ENCODE data around the gene TTC31.

TTC31 gene

DNA sequence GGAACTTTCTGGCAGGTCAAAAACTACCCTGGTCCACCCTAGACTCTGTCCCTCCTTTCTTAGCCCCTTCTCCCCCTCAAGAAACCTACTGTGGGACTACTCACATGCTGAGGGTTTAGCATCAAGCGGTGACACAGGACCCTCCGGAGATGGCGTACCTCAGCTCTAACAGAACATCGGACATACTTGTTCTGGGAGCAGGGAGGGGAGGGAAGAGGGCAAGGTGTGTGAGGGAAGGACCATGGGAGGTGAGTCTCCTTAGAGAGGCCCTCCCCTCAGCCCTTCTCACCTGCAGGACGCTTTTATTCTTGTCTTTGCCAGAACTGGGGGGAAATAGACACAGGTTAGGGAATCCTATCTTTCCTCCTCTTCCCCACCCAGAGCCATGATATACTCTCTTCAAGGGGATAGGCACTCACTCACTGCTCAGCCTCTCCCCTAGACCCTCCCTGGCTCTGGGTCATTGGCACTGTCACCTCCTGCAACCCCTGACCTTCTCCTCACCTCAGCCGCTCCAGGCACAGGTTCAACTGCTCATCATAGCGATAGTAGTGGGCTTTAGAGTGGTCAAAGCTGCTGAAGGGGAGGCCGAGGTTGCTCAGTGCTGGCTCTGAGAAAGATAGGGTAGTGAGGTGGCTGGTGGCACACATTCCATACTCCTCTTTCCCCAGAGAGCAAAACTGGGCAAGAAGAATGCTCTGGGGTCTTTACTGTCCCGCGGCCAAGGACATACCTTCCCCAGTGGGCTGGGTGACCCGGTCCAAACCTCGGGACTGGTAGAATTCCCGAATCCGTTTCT, 22.8 kb downstream of the TTC31 start:
- DNase-seq, result no peak

DNA sequence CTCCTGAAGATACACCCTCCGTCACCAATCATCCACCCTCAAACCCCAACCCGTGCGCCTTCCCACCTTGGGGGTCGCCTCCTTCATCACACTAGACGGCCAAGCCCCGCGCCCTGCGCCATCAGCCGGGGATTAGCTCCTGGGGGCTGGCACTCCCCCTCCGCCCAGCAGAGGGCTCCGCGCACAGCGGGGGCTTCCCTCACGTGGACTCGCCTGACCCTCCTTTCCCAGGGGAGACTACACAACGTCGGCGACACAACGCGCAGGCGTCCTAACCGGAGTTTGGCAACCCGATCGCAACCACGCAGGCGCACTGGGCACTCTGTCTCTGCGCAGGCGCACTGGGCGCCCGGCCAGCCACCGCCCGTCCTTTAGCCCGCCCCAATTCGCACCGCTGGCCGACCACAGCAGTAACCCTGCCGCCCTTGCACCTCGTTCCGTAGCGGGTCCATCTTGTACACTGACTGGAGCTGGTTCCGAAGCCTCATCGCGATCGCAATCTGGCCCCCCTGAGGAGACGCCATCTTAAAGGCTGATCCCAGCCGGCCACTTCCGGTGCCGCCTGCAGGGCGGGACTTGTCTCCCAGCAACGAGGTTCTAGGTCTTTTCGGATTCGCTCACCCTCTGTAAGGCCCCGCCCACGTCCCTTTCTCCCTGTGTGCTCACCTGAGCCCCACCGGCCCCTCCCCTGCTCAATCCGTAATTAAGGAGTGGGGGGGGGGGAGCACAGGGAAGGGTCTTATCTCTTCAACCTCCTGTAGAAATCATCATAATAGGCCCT, 24.5 kb downstream of the TTC31 start, which contains the start of gene PCGF1:
Gene PCGF1 (minus strand): TSS at position 551 of the 781 bp plus-strand sequence. CDS start 27 bp downstream, at position 524.
- peak; percentile 99 for DNase-seq

DNA sequence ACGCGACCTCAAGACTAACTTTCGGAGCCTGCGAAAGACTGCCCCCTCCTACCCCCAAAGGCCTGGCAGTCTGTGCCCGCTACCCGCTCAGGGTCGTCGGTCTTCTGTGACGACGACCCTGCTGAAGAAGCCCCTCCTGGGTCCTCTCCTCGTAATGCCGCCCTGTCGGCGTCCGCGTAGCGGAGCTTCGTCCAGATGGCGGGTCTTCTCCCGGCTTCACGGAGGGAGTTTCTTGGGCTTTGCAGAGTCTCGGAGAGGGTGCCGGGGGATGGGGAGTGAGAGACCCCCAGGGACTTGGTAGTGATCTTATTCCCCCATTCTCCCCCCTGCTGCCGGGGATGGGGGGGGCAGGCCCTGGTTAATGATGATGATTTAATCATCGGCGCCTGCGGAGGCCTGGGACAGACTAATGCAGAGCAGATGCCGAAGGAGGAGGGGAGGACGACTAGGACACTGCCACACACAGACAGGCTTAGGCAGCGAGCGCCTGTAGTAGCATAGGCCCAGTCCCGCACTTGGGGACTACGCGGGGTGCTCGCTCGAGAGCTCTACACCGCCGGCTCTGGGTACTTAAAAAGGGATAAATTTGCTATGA, 25.1 kb downstream of the TTC31 start:
- DNase-seq, result peak; percentile 65

DNA sequence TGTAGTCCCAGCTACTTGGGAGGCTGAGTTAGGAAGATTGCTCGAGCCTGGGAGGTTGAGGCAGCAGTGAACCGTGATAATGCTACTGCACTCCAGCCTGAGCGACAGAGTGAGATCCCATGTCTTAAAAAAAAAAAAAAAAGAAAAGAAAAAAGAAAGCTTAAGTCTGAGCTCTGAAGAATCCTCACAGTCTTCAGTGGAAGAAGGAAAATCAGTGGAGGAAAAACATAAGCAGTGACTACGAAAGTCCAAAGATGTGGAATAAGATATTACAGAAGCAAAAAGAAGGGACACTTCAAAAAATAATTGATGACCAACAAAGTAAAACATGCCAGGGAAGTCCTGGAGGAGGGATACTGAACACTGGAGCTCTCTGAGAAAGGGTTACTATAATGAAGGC, 27.4 kb downstream of the TTC31 start:
- no peak for DNase-seq

DNA sequence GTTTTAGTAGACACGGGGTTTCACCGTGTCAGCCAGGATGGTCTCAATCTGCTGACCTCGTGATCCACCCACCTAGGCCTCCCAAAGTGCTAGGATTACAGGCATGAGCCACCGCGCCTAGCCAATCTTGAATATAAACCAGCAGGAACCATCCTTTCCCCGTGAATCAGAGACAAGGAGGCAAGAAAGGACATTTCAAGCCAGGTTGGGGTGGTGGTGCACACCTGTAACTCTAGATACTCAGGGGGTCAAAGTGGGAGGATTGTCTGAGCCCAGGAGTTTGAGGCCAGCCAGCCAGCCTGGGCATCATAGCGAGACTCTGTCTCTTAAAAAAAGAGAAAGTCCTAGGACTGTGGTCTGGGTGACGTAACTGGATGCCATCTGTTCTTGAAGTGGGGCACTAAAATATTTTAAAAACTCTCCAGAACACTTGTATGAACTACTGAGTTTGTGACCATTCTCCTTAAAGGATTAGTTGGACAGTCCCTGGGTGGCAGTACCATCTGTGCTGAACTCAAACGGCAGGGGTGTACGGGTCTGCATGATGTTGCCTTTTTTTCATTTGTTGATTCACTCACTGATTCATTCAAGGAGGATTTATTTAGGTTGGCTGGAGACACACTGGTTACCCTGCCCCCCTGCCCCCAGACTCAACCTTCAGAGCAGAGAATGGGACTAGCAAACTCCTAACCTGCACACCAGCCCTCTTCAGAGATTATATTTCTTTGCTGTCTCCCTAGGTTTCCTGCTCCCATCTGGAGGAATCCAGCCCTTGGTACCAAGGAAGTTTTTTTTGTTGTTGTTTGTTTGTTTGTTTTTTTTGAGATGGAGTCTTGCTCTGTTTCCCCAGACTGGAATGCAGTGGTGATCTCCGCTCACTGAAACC, 28.5 kb downstream of the TTC31 start:
- DNase-seq, result no peak

DNA sequence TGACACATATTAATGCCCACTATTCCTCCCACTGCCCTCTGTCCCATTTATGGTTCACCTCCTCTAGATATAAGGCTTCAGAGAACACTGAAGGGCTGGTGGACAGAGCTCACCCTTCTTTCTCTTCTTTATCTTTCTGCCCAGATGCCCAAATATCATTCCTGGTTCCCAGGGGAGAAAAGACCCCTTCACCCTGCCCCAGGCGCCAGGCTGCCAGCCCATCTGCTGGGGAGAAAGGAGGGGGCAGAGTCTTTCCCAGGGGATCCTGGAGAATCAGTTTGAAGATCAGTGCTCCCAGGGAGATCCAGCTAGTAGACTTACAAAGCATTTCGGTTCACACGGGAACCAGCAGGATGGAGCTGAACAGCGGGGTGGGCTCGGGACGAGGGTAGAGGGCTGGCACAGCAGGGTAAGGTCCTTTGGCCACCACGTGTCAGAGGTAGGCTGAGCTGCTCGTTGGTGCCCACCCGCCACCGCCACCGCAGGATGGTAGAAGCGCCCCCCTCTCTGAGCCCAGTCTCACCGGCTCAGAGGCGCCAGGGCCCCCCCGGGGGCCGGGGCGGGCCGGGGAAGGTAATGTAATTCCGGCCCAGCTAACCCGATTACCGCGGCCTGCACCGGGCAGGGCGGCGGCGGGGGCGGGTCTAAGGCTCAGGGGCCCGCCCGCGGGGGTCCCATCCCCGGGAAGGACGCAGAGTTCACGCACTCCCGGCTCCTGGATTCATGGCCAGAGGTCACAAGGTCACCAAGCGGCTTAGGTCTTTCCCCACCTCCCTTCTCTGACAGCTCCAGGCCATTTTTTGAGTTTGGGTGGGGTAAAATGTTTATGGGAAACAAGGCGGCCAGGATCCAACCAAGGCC, 30.1 kb downstream of the TTC31 start:
- DNase-seq, result no peak

DNA sequence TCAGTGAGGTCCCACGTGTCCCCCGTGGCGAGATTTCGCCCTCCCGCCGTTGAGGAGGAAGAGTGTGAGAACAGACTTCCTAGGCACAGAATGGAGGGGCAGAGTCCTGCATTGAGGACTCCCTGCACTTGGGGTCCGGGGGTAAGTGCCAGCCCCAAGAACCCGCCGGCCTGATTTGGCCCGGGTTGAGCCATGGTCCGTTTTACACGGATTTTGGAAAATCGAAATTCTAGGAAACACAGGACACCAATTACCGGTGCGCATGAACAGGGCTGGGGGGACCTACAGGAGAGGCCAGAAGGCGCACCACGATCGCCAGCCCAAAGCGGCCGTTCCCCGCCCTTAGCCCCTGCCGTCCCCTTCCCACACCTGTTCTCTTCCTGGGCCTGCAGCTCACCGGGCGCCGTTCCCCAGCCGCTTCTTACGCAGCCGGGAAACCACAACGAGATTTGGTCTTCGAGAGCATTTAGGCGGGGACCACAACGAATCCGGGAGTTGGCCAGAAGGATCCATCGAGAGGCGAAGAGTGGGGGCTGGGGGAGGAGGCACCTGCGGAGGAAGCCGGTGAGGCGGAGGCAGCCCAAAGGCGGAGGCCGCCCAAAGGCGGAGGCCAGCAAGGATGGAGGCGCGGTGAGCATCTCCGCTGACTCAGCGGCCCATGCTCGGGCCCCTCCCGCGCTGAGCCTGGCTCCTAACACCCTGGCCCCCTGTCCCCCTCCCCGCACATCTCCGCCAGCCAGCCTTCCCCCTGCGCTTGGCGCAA, 30.9 kb downstream of the TTC31 start:
- no peak for DNase-seq

DNA sequence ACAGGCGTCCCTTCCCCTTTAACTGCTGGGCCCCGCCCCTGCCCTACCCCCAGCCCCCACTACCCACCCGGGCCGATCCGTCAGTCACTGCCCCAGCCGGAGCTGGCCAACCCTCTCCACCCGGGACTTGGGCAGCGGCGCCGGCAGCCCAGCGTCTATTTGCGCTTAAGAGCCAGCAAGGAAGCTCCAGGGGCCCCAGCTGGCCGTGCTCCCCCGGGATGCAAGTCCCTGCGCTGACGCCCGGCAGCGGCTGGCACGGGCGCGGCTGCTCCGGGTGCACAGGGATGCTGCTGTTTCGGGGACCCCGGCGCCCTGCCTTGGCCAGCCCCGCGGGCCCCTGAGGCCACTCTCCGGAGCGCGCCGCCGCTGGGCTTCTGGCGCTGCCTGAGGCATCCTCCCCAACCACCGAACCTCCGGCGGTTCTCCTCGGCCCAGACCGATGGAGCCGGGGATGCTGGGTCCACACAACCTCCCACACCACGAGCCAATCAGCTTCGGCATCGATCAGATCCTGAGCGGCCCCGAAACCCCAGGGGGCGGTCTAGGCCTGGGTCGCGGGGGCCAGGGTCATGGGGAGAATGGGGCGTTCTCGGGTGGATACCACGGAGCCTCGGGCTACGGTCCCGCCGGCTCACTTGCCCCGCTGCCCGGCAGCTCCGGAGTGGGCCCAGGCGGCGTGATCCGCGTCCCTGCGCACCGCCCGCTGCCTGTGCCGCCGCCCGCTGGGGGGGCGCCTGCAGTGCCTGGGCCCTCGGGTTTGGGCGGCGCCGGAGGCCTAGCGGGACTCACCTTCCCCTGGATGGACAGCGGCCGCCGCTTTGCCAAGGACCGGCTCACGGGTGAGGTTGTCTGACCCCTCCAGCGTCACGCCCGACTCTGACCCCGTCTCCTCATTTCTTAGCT, 31.7 kb downstream of the TTC31 start, which contains the start of gene TLX2:
Gene TLX2 (plus strand): TSS at position 83 of the 903 bp plus-strand sequence. CDS start 357 bp downstream, at position 440.
- DNase-seq, result peak; percentile 17

DNA sequence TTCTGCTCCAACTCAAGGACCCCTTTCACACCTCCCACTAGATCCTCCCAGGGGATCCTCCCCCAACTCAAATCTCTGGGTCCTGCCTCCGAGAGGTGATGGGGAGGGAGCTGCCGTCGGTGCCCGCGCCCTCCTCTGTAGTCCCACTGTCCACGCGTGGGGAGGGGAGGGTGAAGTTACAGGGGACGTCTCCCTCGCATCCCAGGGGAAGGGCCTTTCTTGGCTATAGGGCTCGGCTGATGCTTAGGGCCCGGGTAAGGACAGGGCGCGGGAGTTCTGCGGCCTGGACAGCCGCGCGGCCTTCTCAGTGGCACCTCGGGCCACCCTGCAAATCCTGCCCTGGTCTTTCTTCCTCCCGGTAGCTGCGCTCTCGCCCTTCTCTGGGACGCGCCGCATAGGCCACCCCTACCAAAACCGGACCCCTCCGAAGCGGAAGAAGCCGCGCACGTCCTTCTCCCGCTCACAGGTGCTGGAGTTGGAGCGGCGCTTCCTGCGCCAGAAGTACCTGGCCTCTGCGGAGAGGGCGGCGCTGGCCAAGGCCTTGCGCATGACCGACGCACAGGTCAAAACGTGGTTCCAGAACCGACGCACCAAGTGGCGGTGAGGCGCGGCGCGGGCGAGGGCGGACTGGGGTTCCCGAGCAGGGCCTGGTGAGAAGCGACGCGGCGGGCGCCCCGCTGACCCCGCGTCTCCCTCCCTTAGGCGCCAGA, 32.5 kb downstream of the TTC31 start:
- no peak for DNase-seq

DNA sequence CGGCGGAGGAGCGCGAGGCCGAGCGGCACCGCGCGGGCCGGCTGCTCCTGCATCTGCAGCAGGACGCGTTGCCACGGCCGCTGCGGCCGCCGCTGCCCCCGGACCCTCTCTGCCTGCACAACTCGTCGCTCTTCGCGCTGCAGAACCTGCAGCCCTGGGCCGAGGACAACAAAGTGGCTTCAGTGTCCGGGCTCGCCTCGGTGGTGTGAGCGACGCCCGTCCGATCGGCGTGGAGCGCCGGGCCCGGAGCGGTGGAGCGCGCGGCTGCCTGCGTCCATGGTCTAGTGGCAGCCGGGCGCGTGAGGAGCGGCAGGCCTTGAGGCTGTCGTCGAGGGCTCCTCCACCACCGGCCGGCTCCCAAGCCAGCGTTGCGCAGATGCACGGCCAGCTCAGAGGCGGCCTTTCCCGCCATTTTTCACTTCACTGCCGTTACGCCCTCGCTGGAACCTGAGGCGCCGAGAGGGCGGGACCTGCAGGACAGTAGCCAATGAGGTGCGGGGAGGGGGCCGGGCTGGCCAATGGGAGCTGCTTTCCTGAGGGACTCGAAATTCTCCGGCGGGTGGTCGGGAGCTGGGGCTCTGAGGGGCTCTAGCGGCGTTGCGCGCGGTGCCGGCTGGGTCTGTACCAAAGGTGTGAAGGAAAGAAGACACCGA, 33.2 kb downstream of the TTC31 start:
- DNase-seq, result no peak

DNA sequence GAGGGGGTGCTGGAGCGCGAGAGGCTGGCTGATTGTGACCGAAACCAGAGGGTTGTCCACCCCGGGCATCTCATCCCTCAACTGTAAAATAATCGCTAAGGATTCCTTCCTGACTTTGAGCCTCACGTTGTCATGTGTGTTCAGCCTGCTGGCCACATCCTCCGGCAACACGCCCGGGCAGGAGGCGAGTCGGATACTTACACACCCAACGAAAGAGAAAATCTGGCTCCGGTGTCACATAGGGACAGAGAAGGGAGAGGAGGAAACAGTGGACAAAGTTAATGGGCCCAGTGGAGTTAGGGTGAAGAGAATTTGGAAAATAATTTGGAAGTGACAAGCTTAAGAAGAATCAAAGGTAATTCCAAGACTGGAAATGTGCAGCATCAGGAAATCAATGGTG, 33.8 kb downstream of the TTC31 start:
- no peak for DNase-seq

DNA sequence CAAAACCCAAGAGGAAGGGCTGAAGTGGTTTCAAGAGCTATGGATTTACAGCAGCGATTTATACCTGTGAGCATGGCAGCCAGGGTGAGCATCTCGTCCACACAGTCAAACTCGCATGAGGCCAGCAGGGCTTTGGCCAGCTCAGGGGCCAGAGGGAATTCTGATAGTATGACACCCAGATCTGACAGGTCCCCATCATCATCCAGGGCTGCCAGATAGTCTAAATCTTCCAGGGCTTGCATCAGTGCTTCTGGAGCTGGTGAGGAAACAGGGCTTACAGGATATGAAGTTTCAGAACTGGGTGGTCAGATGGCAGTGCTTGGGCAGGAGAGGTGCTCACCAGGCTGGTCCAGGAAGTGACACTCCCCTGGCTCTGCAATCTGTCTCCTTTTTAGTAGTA, 39.6 kb downstream of the TTC31 start:
- DNase-seq, result no peak

DNA sequence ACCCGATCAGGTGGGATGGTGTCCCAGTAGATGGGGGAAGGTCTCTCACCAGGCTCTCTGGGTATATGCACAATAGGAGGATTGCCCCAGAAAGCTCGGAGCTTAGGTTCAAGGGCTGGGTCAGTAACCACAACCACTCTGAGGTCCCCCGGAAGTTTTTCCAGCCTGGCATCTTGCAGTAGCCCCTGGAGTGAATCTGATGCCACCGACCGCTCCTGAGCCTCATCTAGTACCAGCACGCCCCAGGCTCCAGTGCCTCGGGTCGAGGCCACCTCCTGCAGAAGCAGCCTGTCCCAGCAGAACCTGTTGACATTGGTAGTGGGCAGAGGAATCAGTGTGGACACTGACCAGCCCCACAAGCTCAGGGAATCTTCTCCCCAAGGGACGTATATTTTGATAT, 41.1 kb downstream of the TTC31 start:
- no peak for DNase-seq

DNA sequence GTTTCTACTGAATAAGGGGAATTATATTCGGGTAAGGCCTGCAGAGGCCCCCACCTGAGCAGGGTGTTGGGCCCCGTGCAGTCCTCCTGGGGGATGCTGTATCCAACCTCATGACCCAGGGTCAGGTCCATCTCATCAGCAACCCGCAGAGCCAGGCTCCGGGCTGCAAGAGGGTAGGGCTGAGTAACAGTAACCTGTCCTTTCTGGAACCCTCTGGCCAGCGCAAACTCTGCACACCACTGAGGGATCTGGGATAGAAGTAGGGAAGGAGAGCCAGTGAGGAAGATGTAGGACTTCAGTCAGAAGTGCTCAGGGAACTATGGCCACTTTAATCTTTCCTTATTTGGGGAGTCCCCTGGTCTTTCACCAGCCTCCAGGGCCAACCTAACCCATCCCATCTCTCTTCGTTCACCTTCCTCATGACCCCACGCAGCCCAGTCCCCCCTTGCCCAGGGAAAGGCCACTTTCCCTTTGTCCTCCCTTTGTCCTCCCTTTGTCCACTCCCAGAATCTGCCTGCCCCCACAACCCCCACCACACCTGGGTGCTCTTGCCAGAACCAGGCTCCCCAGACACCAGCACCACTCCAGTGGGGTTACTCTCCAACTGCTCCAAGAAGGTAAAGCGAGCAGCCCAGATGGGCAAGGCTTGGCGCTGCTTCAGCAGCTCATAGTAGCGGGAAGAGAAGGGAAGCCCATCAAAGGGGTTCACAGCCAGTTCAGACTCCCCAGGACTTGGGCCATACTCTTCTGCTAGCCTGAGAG, 42.3 kb downstream of the TTC31 start:
- DNase-seq, result no peak

DNA sequence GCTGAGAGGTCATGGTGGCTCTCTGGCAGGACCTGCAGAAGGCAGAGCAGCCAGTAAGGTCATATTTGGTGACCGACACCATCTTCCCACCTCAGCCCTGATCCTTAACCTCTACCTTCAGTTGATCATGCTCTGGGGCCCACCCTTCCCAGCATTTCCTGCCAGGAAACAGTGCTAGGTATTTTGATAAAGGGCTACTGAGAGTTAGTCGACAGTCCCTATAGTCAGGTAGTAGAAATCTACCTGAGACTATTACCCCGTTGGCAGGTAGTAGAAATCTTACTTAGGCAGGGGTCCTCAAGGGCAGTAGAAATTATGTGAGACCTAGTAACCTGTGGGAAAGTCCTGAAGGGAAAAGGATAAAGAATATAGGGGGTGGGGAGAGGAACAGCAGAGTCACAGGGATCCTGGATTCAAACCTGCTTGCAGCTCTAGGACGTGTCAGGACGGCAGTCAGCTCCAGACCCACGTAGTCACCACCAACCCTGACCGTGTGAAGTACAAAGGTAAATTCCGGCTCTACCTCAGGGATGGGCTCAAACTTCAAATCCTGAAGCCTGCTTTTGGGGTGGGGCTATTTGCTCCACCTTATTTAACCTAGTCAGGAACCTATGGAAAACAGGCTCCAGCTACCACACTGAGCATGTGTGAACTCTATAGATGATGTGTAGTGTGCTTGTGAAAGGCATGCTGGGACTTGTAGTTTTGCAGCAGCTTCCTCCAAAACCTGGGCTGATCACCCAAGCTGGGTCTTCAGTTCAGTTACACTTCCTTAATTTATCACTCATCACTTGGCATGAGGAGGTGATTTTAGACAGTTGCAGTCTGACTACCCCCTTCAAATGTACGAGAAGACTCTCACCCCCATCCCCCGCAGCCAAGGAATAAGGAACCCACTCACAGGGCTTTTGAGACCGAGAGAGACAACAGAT, 43.1 kb downstream of the TTC31 start, which contains the start of gene DQX1:
Gene DQX1 (minus strand): TSS at position 515 of the 932 bp plus-strand sequence. CDS start 502 bp downstream, at position 13.
- DNase-seq, result no peak

DNA sequence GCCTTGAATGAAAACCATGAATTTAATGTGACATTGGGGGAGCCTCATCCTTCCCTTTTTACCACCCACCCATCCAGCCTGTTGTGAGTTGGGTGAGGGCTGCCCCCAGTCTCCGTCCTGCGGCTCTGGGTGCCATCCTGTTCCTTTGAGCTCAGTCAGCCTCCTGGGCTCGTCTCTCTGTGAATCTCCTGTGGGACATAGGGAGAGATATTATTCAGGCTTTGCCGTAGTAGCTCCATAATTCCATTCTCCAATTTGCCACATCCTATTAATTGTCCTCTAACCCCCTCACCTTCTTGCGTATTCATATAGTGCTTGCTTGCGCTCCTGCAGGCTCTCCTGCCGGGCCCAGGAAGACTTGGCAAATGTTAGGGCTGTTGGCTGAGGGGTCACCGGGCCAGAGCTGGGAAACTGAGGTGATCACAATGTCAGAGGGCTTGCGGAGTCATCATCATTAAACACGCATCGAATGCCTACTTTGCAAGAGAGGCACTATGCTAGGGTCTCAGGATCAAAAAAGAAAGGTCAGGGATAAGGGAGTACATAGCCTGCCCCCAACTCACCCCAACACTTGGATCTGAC, 43.9 kb downstream of the TTC31 start:
- DNase-seq, result no peak

Measured in NCI-H1436 (cell line).